ENCODE measurements around the gene ZNF205. TPM values are rescaled to one million over a fixed set of nuclear protein-coding genes. Genes with fewer than 3 reads are reported as not detected.

The ZNF205 gene
- total and polyA plus RNA-seq, 4 experiments from 2014 or later = 0.20 TPM; not detected in 3

DNA sequence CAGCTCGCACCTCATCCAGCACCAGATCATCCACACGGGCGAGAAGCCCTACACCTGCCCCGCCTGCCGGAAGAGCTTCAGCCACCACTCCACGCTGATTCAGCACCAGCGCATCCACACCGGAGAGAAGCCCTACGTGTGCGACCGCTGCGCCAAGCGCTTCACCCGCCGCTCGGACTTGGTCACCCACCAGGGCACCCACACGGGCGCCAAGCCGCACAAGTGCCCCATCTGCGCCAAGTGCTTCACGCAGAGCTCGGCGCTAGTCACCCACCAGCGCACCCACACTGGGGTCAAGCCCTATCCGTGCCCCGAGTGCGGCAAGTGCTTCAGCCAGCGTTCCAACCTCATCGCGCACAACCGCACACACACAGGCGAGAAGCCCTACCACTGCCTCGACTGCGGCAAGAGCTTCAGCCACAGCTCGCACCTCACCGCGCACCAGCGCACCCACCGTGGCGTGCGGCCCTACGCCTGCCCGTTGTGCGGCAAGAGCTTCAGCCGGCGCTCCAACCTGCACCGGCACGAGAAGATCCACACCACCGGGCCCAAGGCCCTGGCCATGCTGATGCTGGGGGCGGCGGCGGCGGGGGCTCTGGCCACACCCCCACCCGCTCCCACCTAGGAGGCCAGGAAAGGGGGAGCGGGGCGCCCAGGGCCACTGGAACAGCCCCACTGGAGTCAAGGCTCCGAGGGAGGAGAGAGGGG is 7.5 kb downstream of the ZNF205 start:
- intact Hi-C loops (cut with micrococcal nuclease) = no loop called here
- H3K27me3 Mint-ChIP-seq = no peaks in the 10 kb centered on the region
- no peak overlapping the region for H3K4me3 Mint-ChIP-seq

DNA sequence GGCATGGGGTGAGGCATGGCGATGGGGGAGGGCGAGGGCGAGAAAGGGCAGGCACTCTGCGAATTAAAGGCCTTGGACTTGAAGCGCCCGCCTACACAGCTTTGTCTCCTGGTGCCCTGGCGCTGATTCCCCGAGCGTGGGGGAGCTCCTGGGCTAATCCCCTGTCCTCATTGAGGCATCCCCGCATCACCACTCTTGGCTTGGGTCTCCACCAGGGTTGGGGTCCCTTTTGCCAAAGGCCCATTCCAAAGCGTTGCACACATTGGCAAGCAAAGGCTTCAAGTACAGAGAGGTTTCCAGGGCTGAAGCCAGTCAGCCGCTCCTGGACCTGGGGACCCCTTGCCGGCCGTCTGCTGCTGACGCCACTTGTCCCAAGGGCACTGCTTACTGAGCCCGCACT is 8.0 kb downstream of the ZNF205 start:
- intact Hi-C loops (cut with micrococcal nuclease) = no loop called here
- no peak overlapping the region for H3K4me3 Mint-ChIP-seq
- no peaks in the 10 kb centered on the region for H3K9me3 Mint-ChIP-seq
- CTCF ChIA-PET (ENCODE audit: partially characterized antibody) = interaction anchor here (3.2 to 5.8 kb wide), 2 partner anchors 9 to 62 kb away, joined by 16 to 46 read pairs; no protein-coding TSS in a partner anchor
- Histone ChIP-seq H3K36me3 (ENCODE audit: insufficient read depth, low read length) (no peaks in the 10 kb centered on the region), H3K27ac (ENCODE audit: low read depth, low read length) (no peak overlapping the region), H3K27me3 (ENCODE audit: insufficient read depth, low read length) (no peaks in the 10 kb centered on the region), H3K4me3 (ENCODE audit: low read length in 2 of 2) (no peak overlapping the region), H3K9me3 (ENCODE audit: control insufficient read depth in 1 of 2, low read length in 2 of 2) (no peaks in the 10 kb centered on the region), H3K4me1 (ENCODE audit: insufficient read depth, low read length) (peaks cover 16% of the 10 kb centered on the region)
- DNase-seq = no peak
- no peak overlapping the region for H3K27ac Mint-ChIP-seq
- POLR2A ChIA-PET (ENCODE audit: partially characterized antibody) = interaction anchor here (1.2 to 1.5 kb wide), 2 partner anchors 9 to 14 kb away, joined by 4 to 5 read pairs; partner anchors contain the start of gene ZNF213
- H3K36me3 Mint-ChIP-seq = peaks cover 0 to 5% of the 10 kb centered on the region in 2 donors
- H3K27me3 Mint-ChIP-seq = no peaks in the 10 kb centered on the region
- peaks cover 7 to 19% (median 13%) of the 10 kb centered on the region in 4 donors for H3K4me1 Mint-ChIP-seq

More for the DNA sequence above, 7.5 kb downstream of the ZNF205 start:
- ChIA-PET CTCF (ENCODE audit: partially characterized antibody) (interaction anchor here (5.8 kb wide), 1 partner anchor 9 kb away, joined by 46 read pairs; no protein-coding TSS in a partner anchor), POLR2A (ENCODE audit: partially characterized antibody) (interaction anchor here (1.2 to 1.5 kb wide), 3 partner anchors 9 to 44 kb away, joined by 3 to 5 read pairs (median 4); partner anchors contain the start of gene ZNF213)
- DNase-seq = peak in 1 of 5 donors; percentile 27
- no peaks in the 10 kb centered on the region for H3K36me3 ChIP-seq (ENCODE audit: insufficient read depth, low read length)
- H3K9me3 ChIP-seq (ENCODE audit: control insufficient read depth in 1 of 2, low read length in 2 of 2) = no peaks in the 10 kb centered on the region
- Mint-ChIP-seq H3K36me3 (peaks cover under 1 to 5% of the 10 kb centered on the region in 2 donors), H3K27ac (peak overlapping the region in 1 of 7 donors; percentile 66), H3K4me1 (peaks cover 5 to 14% (median 9%) of the 10 kb centered on the region in 4 donors), H3K9me3 (no peaks in the 10 kb centered on the region)
- no peak overlapping the region for H3K27ac ChIP-seq (ENCODE audit: low read depth, low read length)
- peaks cover 10% of the 10 kb centered on the region for H3K4me1 ChIP-seq (ENCODE audit: insufficient read depth, low read length)
- H3K27me3 ChIP-seq (ENCODE audit: insufficient read depth, low read length) = no peaks in the 10 kb centered on the region
- H3K4me3 ChIP-seq (ENCODE audit: low read length in 2 of 2) = no peak overlapping the region

DNA sequence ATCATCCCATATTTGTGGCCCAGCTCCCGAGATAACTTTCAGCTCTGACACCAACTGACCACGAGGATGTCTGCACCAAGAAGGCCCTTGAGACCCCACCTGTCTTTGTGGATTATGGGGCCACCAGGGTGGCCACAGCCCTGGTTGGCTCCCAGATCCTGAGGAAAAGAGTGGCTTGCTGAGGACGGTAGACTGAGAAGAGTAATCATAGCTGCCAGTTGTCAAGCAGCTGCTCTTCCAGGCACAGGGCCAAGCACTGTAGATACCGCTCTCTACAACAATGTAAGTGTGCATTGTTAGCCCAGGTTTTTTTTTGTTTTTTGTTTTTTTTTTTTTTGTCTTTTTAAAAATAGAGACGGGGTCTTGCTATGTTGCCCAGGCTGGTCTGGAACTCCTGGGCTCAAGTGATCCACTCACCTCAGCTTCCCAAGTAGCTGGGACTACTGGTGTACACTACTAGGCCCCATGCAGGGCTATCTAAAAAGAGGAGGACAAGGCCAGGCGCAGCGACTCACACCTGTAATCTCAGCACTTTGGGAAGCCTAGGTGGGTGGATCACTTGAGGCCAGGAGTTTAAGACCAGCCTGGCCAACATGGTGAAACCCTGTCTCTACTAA is 9.6 kb downstream of the ZNF205 start:
- Histone ChIP-seq H3K27ac (ENCODE audit: low read depth, low read length) (no peak overlapping the region), H3K4me1 (ENCODE audit: insufficient read depth, low read length) (peaks cover 18% of the 10 kb centered on the region), H3K4me3 (ENCODE audit: low read length in 2 of 2) (no peak overlapping the region), H3K27me3 (ENCODE audit: insufficient read depth, low read length) (no peaks in the 10 kb centered on the region), H3K9me3 (ENCODE audit: control insufficient read depth in 1 of 2, low read length in 2 of 2) (no peaks in the 10 kb centered on the region), H3K36me3 (ENCODE audit: insufficient read depth, low read length) (no peaks in the 10 kb centered on the region)
- Mint-ChIP-seq H3K27ac (no peak overlapping the region), H3K4me1 (peaks cover 10 to 31% (median 19%) of the 10 kb centered on the region in 4 donors), H3K27me3 (no peaks in the 10 kb centered on the region), H3K9me3 (no peaks in the 10 kb centered on the region), H3K4me3 (peak overlapping the region in 1 of 8 donors; percentile 4), H3K36me3 (peaks cover 0 to 5% of the 10 kb centered on the region in 2 donors)
- intact Hi-C loops (cut with micrococcal nuclease) = no loop called here
- POLR2A ChIA-PET (ENCODE audit: partially characterized antibody) = interaction anchor here (1.0 to 2.1 kb wide), 5 partner anchors 12 to 28 kb away, joined by 3 to 9 read pairs (median 3); partner anchors contain the start of gene ZNF213
- CTCF ChIA-PET (ENCODE audit: partially characterized antibody) = interaction anchor here (1.1 to 5.8 kb wide), 6 partner anchors 7 to 93 kb away, joined by 4 to 46 read pairs (median 12); no protein-coding TSS in a partner anchor
- DNase-seq = no peak

DNA sequence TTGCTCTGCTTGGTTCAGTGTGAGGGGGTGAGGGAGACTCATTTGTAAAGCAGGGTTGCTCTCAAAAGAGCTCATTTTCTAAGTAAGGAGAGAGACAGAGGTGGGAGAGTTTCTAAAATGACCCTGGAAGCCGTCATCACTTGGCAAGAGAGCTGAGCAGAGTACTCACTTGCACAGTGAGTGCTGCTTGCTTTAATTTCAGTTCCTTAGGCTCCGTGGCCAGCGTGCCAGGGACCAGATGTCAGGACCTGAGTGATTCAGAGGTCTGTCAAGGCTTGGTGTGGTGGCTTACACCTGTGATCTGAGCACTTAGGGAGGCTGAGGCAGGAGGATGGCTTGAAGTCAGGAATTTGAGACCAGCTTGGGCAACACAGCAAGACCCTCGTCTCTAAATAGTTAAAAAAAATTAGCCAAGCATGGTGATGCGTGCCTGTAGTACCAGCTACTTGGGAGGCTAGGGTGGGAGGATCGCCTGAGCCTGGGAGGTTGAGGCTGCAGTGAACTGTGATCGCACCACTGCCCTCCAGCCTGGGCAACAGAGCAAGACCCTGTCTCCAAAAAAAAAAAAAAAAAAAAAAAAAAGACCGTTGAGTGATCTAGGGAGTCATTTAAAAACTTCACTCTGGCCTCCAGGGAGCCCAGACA is 10.7 kb downstream of the ZNF205 start:
- DNase-seq = no peak
- no peaks in the 10 kb centered on the region for H3K9me3 ChIP-seq (ENCODE audit: control insufficient read depth in 1 of 2, low read length in 2 of 2)
- POLR2A ChIA-PET (ENCODE audit: partially characterized antibody) = interaction anchor here (0.7 to 2.1 kb wide), 6 partner anchors 11 to 27 kb away, joined by 3 to 9 read pairs (median 4); partner anchors contain the start of gene ZNF213
- no peaks in the 10 kb centered on the region for H3K36me3 ChIP-seq (ENCODE audit: insufficient read depth, low read length)
- intact Hi-C loops (cut with micrococcal nuclease) = no loop called here
- Mint-ChIP-seq H3K36me3 (peaks cover 0 to 5% of the 10 kb centered on the region in 2 donors), H3K4me1 (peaks cover 16 to 42% (median 27%) of the 10 kb centered on the region in 4 donors), H3K9me3 (no peaks in the 10 kb centered on the region), H3K4me3 (peak overlapping the region; percentile 94 to 98 (median 96)), H3K27me3 (no peaks in the 10 kb centered on the region), H3K27ac (peak overlapping the region in 3 of 7 donors; percentile 89 to 99 (median 95))
- peak overlapping the region; percentile 50 for H3K27ac ChIP-seq (ENCODE audit: low read depth, low read length)
- no peak overlapping the region for H3K4me3 ChIP-seq (ENCODE audit: low read length in 2 of 2)
- H3K27me3 ChIP-seq (ENCODE audit: insufficient read depth, low read length) = no peaks in the 10 kb centered on the region
- CTCF ChIA-PET (ENCODE audit: partially characterized antibody) = interaction anchor here (1.1 to 3.2 kb wide), 5 partner anchors 22 to 94 kb away, joined by 4 to 16 read pairs (median 11); no protein-coding TSS in a partner anchor
- H3K4me1 ChIP-seq (ENCODE audit: insufficient read depth, low read length) = peaks cover 28% of the 10 kb centered on the region

DNA sequence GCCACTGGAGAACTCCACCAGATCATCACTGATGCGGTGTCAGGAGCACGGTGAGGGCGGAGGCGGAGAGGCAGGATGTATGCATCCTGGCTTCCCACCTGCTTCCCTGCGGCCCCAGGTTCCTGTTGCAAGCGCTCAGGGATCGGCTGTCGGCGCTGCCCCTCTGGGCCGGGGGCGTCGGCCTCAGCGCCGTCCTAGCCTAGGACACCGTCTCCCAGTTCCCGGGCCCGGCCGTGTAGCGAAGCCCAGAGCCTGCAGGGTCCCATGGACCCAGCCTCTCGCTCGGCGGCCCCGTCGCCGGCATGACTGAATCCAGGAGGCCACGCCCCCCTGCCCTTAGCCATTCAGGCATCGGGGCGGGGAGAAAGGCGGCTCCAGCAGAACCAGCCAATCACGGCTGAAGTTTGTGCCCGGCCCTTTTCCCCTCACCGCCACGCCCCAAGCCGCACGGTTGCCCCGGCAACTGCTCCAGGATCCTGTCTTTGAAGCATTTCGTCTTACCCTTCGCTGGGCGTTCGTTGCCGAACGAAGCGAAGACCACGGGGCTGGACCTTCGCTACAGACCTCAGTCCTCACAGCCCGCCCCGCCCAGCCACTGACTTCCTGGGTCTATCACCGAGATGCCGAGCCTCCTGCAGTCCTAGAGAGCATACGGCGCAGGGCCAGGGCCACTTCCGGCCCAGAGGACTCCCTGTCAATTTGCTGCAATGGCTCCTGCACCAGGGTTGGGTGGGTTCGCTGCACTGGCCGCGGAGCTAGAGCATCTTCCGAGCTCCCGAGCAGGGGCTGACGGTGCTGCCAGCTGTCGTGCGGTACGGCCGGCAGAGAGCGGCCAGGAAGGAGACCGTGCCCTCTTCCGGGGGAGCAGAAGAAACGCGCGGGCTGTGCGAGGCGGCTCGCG is 11.8 kb downstream of the ZNF205 start:
- Mint-ChIP-seq H3K4me3 (peak overlapping the region; percentile 94 to 98 (median 96)), H3K27ac (peak overlapping the region; percentile 95 to 99 (median 97)), H3K27me3 (no peaks in the 10 kb centered on the region), H3K9me3 (no peaks in the 10 kb centered on the region), H3K36me3 (peaks cover 0 to 5% of the 10 kb centered on the region in 2 donors), H3K4me1 (peaks cover 18 to 52% (median 32%) of the 10 kb centered on the region in 4 donors)
- ChIA-PET POLR2A (ENCODE audit: partially characterized antibody) (interaction anchor here (0.6 to 7.7 kb wide), 13 partner anchors 10 to 277 kb away, joined by 3 to 146 read pairs (median 6); partner anchors contain the start of genes IL32, ZNF174, ZNF213 and ZSCAN10), CTCF (ENCODE audit: partially characterized antibody) (interaction anchor here (1.2 to 13.2 kb wide), 7 partner anchors 10 to 120 kb away, joined by 4 to 376 read pairs (median 6); partner anchors contain the start of genes IL32 and ZSCAN10)
- Histone ChIP-seq H3K4me3 (ENCODE audit: low read length in 2 of 2) (peak overlapping the region; percentile 85 to 97), H3K9me3 (ENCODE audit: control insufficient read depth in 1 of 2, low read length in 2 of 2) (no peaks in the 10 kb centered on the region), H3K27ac (ENCODE audit: low read depth, low read length) (peak overlapping the region; percentile 50), H3K4me1 (ENCODE audit: insufficient read depth, low read length) (peaks cover 40% of the 10 kb centered on the region), H3K27me3 (ENCODE audit: insufficient read depth, low read length) (no peaks in the 10 kb centered on the region), H3K36me3 (ENCODE audit: insufficient read depth, low read length) (no peaks in the 10 kb centered on the region)
- peak; percentile 96 to 97 (median 96) for DNase-seq
- intact Hi-C loops (cut with micrococcal nuclease) = loop anchor here (1.0 kb wide), 6 partner anchors 10 to 144 kb away; partner anchors contain the start of gene PKMYT1

DNA sequence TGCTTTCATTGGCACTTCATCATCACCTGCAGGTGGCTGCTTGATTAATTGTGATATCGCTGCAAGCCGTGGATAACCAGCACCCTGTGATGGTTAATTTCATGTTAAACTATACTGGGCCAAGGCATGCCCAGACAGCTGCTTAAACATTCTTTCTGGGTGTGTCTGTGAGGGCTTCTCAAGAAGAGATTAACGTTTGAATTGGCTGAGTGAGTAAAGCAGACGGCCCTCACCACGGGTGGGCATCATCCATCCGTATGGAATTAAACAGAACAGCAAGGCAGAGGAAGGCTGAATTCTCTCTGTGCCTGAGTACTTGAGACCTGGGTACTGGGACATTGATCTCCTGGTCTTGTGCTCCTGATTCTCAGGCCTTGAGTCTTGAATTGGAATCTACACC is 15.4 kb downstream of the ZNF205 start:
- peaks cover 51% of the 10 kb centered on the region for H3K4me1 ChIP-seq (ENCODE audit: insufficient read depth, low read length)
- H3K4me1 Mint-ChIP-seq = peaks cover 23 to 66% (median 42%) of the 10 kb centered on the region in 4 donors
- intact Hi-C loops (cut with micrococcal nuclease) = no loop called here

More for the DNA sequence above, 15.4 kb downstream of the ZNF205 start:
- H3K9me3 ChIP-seq (ENCODE audit: control insufficient read depth in 1 of 2, low read length in 2 of 2) = no peaks in the 10 kb centered on the region
- POLR2A ChIA-PET (ENCODE audit: partially characterized antibody) = interaction anchor here (1.0 to 7.7 kb wide), 7 partner anchors 16 to 96 kb away, joined by 3 to 146 read pairs (median 51); partner anchors contain the start of genes IL32 and ZSCAN10
- H3K27ac Mint-ChIP-seq = peak overlapping the region in 3 of 7 donors; percentile 65 to 70 (median 66)
- CTCF ChIA-PET (ENCODE audit: partially characterized antibody) = interaction anchor here (1.4 to 13.2 kb wide), 10 partner anchors 8 to 125 kb away, joined by 3 to 376 read pairs (median 45); partner anchors contain the start of genes IL32, ZNF205 and ZSCAN10
- H3K36me3 ChIP-seq (ENCODE audit: insufficient read depth, low read length) = no peaks in the 10 kb centered on the region
- no peaks in the 10 kb centered on the region for H3K27me3 Mint-ChIP-seq
- peak overlapping the region in 6 of 8 donors; percentile 12 to 75 (median 60) for H3K4me3 Mint-ChIP-seq
- H3K27ac ChIP-seq (ENCODE audit: low read depth, low read length) = no peak overlapping the region
- H3K36me3 Mint-ChIP-seq = peaks cover 4 to 13% of the 10 kb centered on the region in 2 donors
- no peaks in the 10 kb centered on the region for H3K27me3 ChIP-seq (ENCODE audit: insufficient read depth, low read length)
- H3K9me3 Mint-ChIP-seq = no peaks in the 10 kb centered on the region
- no peak for DNase-seq
- no peak overlapping the region for H3K4me3 ChIP-seq (ENCODE audit: low read length in 2 of 2)

Measured in CD4-positive, alpha-beta memory T cell (primary cell).